IMR-90 (cell line): Measurements from ENCODE around the gene ATP9B. TPM values are rescaled to one million over a fixed set of nuclear protein-coding genes. Genes with fewer than 3 reads are reported as not detected.

ENCODE experiments used
- ATAC-seq: fragments of 200-7000 bp; cut with Tn5 transposase; 2 replicates; pipeline ENCODE4 v1.9.1; 2020; ENCODE audit warnings: low read depth, mild to moderate bottlenecking, moderate library complexity
- BruUV-seq: library from RNA; stranded (reverse); fragments of 400-500 nt; replicated peaks from 2 replicates; lab custom pipeline; 2021; lab: Mats Ljungman, UMichigan
- CTCF ChIA-PET: fragments of 300-600 bp; formaldehyde crosslinking; extraction: SDS; loops from one replicate; lab custom pipeline; 2021; ENCODE audit warnings: antibody characterized with exemption; lab: Yijun Ruan, JAX
- POLR2A ChIA-PET: fragments of 300-600 bp; sonication (Branson Sonifier 250); formaldehyde crosslinking; loops from one replicate; lab custom pipeline; 2022; ENCODE audit warnings: antibody characterized with exemption; ENCODE audit not compliant: unreplicated experiment; lab: Charles Lee
- DNase-seq: peaks from one replicate; pipeline ENCODE4 v3.0.0; 2013
- H2AFZ ChIP-seq: replicated peaks from 2 replicates; pipeline ENCODE3; 2013; ENCODE audit warnings: low read length, mild to moderate bottlenecking; ENCODE audit not compliant: poor library complexity
- H2AK5ac ChIP-seq: 2 replicates; pipeline ENCODE4 v1.6.1; 2013; ENCODE audit warnings: low read depth, low read length, inconsistent platforms
- H2AK9ac ChIP-seq: replicated peaks from 2 replicates; pipeline ENCODE3; 2013; ENCODE audit warnings: mild to moderate bottlenecking, low read depth, low read length, moderate library complexity; ENCODE audit not compliant: poor library complexity
- H2BK120ac ChIP-seq: 2 replicates; pipeline ENCODE4 v1.6.1; 2013; ENCODE audit warnings: low read depth, low read length, inconsistent platforms
- H2BK15ac ChIP-seq: 3 replicates; pipeline ENCODE4 v1.6.1; 2013; ENCODE audit warnings: low read depth, low read length, inconsistent platforms
- H2BK20ac ChIP-seq: 2 replicates; pipeline ENCODE4 v1.6.1; 2013; ENCODE audit warnings: low read depth, mild to moderate bottlenecking, inconsistent platforms, low read length, moderate library complexity
- H2BK5ac ChIP-seq: 2 replicates; pipeline ENCODE4 v1.6.1; 2013; ENCODE audit warnings: mild to moderate bottlenecking, low read depth, low read length, inconsistent platforms; ENCODE audit not compliant: poor library complexity, severe bottlenecking
- H3K14ac ChIP-seq: replicated peaks from 2 replicates; pipeline ENCODE4 v1.6.1; 2013; ENCODE audit warnings: low read depth, low read length, inconsistent platforms
- H3K18ac ChIP-seq: 2 replicates; pipeline ENCODE4 v1.6.1; 2013; ENCODE audit warnings: low read depth, low read length, control low read depth
- H3K23ac ChIP-seq: 2 replicates; pipeline ENCODE4 v1.6.1; 2013; ENCODE audit warnings: low read depth, low read length, inconsistent platforms
- H3K27ac ChIP-seq: 2 replicates; pipeline ENCODE4 v1.5.1; 2013; ENCODE audit warnings: mild to moderate bottlenecking, control low read depth, low read length; ENCODE audit not compliant: insufficient read depth
- H3K27me3 ChIP-seq: 2 replicates; pipeline ENCODE4 v1.6.1; 2013; ENCODE audit warnings: low read length; ENCODE audit not compliant: control insufficient read depth, insufficient read depth
- H3K36me3 ChIP-seq: 2 replicates; pipeline ENCODE4 v1.6.1; 2013; ENCODE audit warnings: low read length, mixed read lengths; ENCODE audit not compliant: control insufficient read depth, insufficient read depth
- H3K4ac ChIP-seq: 2 replicates; pipeline ENCODE4 v1.6.1; 2013; ENCODE audit warnings: low read depth, low read length, inconsistent platforms
- H3K4me1 ChIP-seq: 2 replicates; pipeline ENCODE4 v1.6.1; 2013; ENCODE audit warnings: low read length, mixed read lengths; ENCODE audit not compliant: control insufficient read depth, insufficient read depth
- H3K4me2 ChIP-seq: 2 replicates; pipeline ENCODE4 v1.6.1; 2013; ENCODE audit warnings: low read depth, mild to moderate bottlenecking, control low read depth, low read length, moderate library complexity
- H3K4me3 ChIP-seq: 2 replicates; pipeline ENCODE4 v1.5.1; 2013; ENCODE audit warnings: low read depth, mild to moderate bottlenecking, control low read depth, low read length, moderate library complexity; ENCODE audit not compliant: insufficient read depth
- H3K56ac ChIP-seq: 2 replicates; pipeline ENCODE4 v1.6.1; 2013; ENCODE audit warnings: low read length, inconsistent platforms; ENCODE audit not compliant: insufficient read depth; ENCODE audit errors: extremely low read depth
- H3K79me1 ChIP-seq, 2 experiments: 2 replicates each; pipeline ENCODE4 v1.6.1; 2013; ENCODE audit warnings: low read length in 2 of 2, inconsistent platforms in 1 of 2, low read depth in 1 of 2
- H3K9ac ChIP-seq: 2 replicates; pipeline ENCODE4 v1.6.1; 2013; ENCODE audit warnings: low read depth, low read length, control low read depth
- H3K9me1 ChIP-seq: 2 replicates; pipeline ENCODE4 v1.6.1; 2013; ENCODE audit warnings: low read length, inconsistent platforms; ENCODE audit not compliant: insufficient read depth
- H3K9me3 ChIP-seq: 2 replicates; pipeline ENCODE4 v1.6.1; 2013; ENCODE audit warnings: low read length; ENCODE audit not compliant: control insufficient read depth, insufficient read depth
- H4K20me1 ChIP-seq: 2 replicates; pipeline ENCODE4 v1.6.1; 2013; ENCODE audit warnings: low read length, inconsistent platforms; ENCODE audit not compliant: insufficient read depth
- H4K5ac ChIP-seq: 2 replicates; pipeline ENCODE4 v1.6.1; 2013; ENCODE audit warnings: mild to moderate bottlenecking, low read depth, low read length, control low read depth
- H4K8ac ChIP-seq, 2 experiments: 2 replicates each; pipeline ENCODE4 v1.6.1; 2013; ENCODE audit warnings: low read depth in 2 of 2, low read length in 2 of 2, control low read depth in 1 of 2, inconsistent platforms in 1 of 2
- H4K91ac ChIP-seq: 2 replicates; pipeline ENCODE4 v1.6.1; 2013; ENCODE audit warnings: low read depth, low read length, inconsistent platforms; ENCODE audit not compliant: insufficient read depth
- CEBPB ChIP-seq: IDR thresholded peaks from 2 replicates; pipeline ENCODE4 v1.6.1; 2012; ENCODE audit warnings: low read depth, low read length, improper control_type of control experiment
- FOS ChIP-seq: fragments of 150-350 bp; IDR thresholded peaks from 2 replicates; pipeline ENCODE4 v1.6.1; 2016; ENCODE audit warnings: low read depth, low read length
- MAFK ChIP-seq: IDR thresholded peaks from 2 replicates; pipeline ENCODE4 v1.6.1; 2012; ENCODE audit warnings: low read depth, low read length, improper control_type of control experiment
- NFE2L2 ChIP-seq: fragments of 150-350 bp; IDR thresholded peaks from 2 replicates; pipeline ENCODE4 v1.6.1; 2016; ENCODE audit warnings: low read depth, mild to moderate bottlenecking, low read length
- RAD21 ChIP-seq: IDR thresholded peaks from 2 replicates; pipeline ENCODE4 v1.6.1; 2012; ENCODE audit warnings: low read length, improper control_type of control experiment
- RCOR1 ChIP-seq: IDR thresholded peaks from 2 replicates; pipeline ENCODE4 v1.6.1; 2012; ENCODE audit warnings: mild to moderate bottlenecking, low read length, improper control_type of control experiment; ENCODE audit not compliant: insufficient replicate concordance
- WGBS, 2 experiments: methylation state at CpG; one replicate each; pipeline versions ENCODE4 v1.1.5 to v1.1.7; 2013; ENCODE audit warnings: missing lambda C conversion rate in 2 of 2; ENCODE audit not compliant: insufficient read length in 1 of 2; ENCODE audit errors: extremely low coverage in 2 of 2; 5-methylcytosine and 5-hydroxymethylcytosine counted together
- dilution Hi-C: fragments of 300-500 bp; cut with HindIII; formaldehyde crosslinking; loops from one replicate; pipeline ENCODE4 v1.14.3; 2018; ENCODE audit warnings: low sequenced_read_pairs; ENCODE audit not compliant: unreplicated experiment
- in situ Hi-C: fragments of 300-500 bp; cut with MboI; formaldehyde crosslinking; loops from 3 replicates; pipeline ENCODE4 v1.14.3; 2019; ENCODE audit warnings: low sequenced_read_pairs, inconsistent platforms, mixed read lengths
- intact Hi-C: fragments of 100-400 bp; cut with micrococcal nuclease; formaldehyde crosslinking; loops from 2 replicates; pipeline ENCODE4 v1.10.0; 2022
- polyA plus RNA-seq, 3 experiments: library from polyadenylated mRNA; depleted of rRNA; stranded (reverse); fragments of >200 nt; gene quantifications; 2 replicates each; pipeline ENCODE4 v1.2.3, GENCODE V29; 2012; ENCODE audit warnings: low replicate concordance in 1 of 3
- total RNA-seq: library from RNA; depleted of rRNA; stranded (reverse); fragments of >200 nt; gene quantifications from 2 replicates; pipeline ENCODE4 v1.2.3, GENCODE V29; 2012
- TF ChIP-seq, protein P1 (sequence below): conservative IDR thresholded peaks from 2 replicates; pipeline ENCODE4 v1.5.1; 2012; ENCODE audit warnings: mild to moderate bottlenecking, low read depth, low read length, improper control_type of control experiment
- TF ChIP-seq, protein P2 (sequence below): fragments of 150-350 bp; IDR thresholded peaks from 2 replicates; pipeline ENCODE4 v1.6.1; 2016; ENCODE audit warnings: low read depth, mild to moderate bottlenecking, low read length, moderate library complexity, borderline replicate concordance

Gene ATP9B
- total and polyA plus RNA-seq, 2 of the 4 experiments (the other 2 are of a cell fraction) = 11.0 to 11.5 TPM

DNA sequence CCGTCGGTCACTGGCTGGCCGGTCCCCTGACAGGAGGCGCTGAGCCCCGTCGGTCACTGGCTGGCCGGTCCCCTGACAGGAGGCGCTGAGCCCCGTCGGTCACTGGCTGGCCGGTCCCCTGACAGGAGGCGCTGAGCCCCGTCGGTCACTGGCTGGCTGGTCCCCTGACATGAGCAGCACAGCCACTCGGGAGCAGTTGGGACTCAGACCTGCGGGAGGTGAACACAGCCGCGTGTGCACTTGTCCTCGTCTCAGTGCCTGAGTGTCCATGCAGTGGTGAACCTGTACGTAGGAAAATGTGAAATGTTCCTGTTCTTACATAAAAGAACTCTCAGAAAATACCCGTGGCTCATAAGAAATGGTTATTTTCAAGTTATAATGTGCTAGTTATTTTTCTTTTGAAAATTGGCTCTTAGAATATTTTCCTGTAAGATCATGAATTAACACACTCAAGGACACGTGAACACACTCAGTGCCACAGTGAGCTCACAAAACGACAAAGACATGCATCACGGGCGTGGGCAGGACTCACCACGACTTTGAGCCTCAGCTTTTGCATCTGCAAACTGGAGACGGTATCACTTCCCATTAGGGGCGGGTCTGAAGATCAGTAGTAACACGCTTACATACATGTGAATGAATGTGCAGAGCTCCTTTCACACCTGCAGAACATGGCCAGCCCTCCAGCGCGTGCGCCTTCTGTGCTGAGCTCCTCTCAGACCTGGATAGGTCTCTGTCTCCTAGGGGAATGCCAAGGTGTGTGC, 305.4 kb downstream of the ATP9B start:
- Histone ChIP-seq H3K27ac (no peak overlapping the region), H4K91ac (no peak overlapping the region), H2AFZ (no peak overlapping the region), H3K27me3 (no peaks in the 10 kb centered on the region), H3K4me1 (no peaks in the 10 kb centered on the region), H3K4ac (no peak overlapping the region), H4K8ac (no peak overlapping the region), H4K20me1 (no peaks in the 10 kb centered on the region), H3K9ac (no peak overlapping the region), H3K56ac (no peak overlapping the region), H2BK20ac (no peak overlapping the region), H2AK9ac (no peak overlapping the region), H2AK5ac (no peak overlapping the region), H3K23ac (no peak overlapping the region), H2BK120ac (no peak overlapping the region), H3K14ac (no peak overlapping the region), H3K18ac (no peak overlapping the region), H3K79me1 (no peaks in the 10 kb centered on the region), H3K4me2 (no peak overlapping the region), H3K9me1 (no peaks in the 10 kb centered on the region; the same call in 1 of the 2 replicates), H2BK5ac (no peak overlapping the region), H3K4me3 (no peak overlapping the region), H3K36me3 (peaks cover 11% of the 10 kb centered on the region), H4K5ac (no peak overlapping the region), H3K9me3 (no peaks in the 10 kb centered on the region), H2BK15ac (no peak overlapping the region)
- CTCF ChIA-PET = no interaction called here
- DNase-seq (no peak), ATAC-seq (no peak)
- POLR2A ChIA-PET = no interaction called here
- intact Hi-C loops = no loop called here
- TF ChIP-seq RCOR1 (no peak), NFE2L2 (no peak), CEBPB (no peak), MAFK (no peak), FOS (no peak), RAD21 (no peak)
- TF ChIP-seq, protein P1, sequence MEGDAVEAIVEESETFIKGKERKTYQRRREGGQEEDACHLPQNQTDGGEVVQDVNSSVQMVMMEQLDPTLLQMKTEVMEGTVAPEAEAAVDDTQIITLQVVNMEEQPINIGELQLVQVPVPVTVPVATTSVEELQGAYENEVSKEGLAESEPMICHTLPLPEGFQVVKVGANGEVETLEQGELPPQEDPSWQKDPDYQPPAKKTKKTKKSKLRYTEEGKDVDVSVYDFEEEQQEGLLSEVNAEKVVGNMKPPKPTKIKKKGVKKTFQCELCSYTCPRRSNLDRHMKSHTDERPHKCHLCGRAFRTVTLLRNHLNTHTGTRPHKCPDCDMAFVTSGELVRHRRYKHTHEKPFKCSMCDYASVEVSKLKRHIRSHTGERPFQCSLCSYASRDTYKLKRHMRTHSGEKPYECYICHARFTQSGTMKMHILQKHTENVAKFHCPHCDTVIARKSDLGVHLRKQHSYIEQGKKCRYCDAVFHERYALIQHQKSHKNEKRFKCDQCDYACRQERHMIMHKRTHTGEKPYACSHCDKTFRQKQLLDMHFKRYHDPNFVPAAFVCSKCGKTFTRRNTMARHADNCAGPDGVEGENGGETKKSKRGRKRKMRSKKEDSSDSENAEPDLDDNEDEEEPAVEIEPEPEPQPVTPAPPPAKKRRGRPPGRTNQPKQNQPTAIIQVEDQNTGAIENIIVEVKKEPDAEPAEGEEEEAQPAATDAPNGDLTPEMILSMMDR = no peak
- TF ChIP-seq, protein P2, sequence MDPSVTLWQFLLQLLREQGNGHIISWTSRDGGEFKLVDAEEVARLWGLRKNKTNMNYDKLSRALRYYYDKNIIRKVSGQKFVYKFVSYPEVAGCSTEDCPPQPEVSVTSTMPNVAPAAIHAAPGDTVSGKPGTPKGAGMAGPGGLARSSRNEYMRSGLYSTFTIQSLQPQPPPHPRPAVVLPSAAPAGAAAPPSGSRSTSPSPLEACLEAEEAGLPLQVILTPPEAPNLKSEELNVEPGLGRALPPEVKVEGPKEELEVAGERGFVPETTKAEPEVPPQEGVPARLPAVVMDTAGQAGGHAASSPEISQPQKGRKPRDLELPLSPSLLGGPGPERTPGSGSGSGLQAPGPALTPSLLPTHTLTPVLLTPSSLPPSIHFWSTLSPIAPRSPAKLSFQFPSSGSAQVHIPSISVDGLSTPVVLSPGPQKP = no peak
- dilution Hi-C loops = no loop called here
- no TSS peak for BruUV-seq
- in situ Hi-C loops = loop anchor here (5.0 kb wide), 2 partner anchors 158 to 268 kb away; no protein-coding TSS in a partner anchor
- 100% methylated on average over 5 of the region's 32 CpGs; no CpG with 5 or more reads in 1 of the 2 experiments for WGBS, 2 experiments
